HG03103 (cell line): ENCODE data around the gene C1orf226.

Experiments used
- ATAC-seq: cut with Tn5 transposase; IDR thresholded peaks from one replicate; pipeline ENCODE4 v1.9.1; 2021; ENCODE audit warnings: low read depth; ENCODE audit not compliant: unreplicated experiment

The C1orf226 gene

DNA sequence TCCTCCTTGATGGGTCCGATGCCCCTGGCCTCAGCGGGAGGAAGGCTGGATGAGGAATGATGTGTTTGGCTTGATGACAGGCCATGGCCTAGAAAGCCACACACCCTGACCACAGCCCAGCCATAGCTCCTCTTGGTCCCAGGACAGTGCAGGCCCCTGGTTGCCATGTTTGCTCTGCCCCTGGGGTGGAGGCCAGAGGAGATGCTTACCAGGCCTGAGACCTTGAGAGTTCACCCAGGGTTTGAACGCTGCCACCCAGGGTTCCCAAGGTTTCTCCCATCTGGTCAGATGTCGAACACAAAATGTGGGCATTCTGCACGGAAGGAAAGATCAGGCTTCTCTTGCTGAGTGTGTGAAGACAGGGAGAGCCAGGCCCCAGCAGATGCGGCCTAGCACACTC, 2.6 kb downstream of the C1orf226 start:
- ATAC-seq = no peak

DNA sequence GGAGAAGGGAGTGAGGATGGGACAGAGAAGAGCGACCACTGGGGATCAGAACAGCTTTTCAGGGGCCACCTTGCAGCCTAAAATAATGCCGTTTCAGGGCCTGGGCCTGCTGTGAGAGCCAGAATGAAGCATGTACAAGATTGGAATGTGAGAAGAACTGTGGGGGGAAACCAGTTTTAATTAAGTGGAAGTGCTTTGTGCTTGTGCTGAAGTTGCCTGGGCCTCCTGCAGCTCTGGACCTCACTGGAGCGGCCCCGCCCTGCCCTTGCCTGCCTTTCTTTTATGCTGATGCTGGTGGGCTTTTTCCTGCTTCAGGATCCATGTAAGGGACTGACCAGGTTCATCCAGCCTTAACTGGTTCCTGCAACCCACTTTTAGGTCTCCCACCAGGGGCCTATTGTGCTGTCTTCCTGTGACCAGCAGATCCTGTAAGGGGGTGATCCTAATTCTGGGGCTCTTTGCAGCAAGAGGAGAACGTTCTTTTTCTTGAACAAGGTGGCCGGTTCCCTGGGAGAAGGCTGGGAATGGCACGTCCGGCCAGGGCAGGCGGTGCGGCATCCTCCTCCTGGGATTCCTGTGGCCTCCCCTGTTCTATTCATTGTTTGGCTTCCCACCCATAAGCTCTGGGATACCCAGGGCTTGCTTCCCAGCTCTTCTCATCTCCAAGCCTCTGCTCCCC, 3.2 kb downstream of the C1orf226 start:
- no peak for ATAC-seq

DNA sequence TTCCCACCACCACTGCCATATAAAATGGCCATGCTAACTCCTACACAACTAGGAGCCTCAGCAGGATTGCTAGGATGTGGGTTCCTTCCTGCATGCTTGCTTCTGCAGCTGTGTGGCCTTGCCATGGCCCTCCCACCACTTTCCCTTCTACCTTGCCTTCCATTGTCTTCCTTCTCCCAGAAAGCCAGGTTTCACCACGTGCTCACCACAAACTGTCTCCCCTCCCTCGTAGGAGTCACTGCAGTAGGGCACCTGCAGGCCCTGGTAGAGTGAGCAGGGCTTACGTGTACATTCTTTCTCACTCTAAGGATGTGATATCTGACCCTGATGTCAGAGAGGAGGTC, 3.7 kb downstream of the C1orf226 start:
- ATAC-seq = no peak

DNA sequence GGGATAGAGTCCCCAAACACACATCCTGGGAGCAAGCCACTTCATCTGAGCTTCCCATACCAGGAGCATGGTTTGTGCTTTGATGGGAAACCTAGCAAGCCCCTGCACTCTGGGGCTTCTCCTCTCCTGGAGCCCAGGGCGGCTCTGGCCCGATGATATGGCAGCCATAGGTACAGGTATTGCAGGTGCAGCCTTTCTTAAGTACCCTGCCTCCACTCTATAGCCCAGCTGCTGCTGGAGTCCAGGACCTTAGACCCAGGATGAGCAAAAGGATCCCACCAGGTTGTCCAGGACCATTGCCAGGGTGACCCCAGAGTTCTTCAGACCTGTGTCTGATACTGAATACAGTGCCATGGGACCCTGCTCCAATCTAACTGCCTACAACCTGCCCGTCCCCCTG, 4.2 kb downstream of the C1orf226 start:
- no peak for ATAC-seq

DNA sequence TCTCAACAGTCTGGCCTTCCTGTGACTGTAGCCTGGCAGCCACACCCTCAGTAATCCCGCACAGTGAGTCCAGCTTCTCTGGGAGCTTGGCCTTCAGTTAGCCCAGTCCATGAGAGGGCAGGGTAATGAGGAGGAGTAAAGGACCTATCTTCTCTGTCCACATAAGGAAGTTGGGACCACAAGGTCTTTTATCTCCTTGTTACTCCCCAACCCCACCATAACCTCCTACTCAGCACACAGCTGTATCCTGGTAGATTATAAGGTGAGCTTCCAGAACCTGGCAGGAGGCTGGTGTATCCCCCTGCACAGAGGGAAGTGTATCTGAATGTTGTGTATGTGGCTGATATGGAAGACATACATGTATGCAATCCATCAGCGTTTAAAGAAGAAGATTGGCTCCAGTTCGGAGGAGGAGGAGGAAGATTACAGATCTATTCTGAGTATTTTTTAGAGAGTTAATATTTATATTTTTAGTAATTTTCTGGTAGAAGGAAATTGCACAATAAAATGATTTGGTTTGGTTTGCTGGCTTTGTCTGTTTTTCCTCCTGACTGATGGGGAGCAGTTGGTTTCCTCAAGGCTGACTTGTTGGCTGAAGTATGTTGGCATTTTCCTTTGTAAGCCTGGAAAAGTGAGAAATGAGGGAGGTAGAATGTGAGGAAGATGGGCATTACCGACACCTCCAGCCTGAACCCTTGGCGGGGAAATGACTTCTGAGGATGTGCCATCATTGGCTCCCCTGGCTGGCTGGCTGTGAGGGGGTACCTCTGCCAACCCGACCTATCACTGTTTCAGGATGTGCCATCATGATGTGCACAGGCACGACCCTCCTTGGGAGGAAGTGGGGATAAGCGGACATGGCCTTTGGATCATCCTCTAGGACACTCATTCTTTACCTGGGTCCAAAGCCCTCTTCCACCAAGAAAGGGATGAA, 5.0 kb downstream of the C1orf226 start:
- ATAC-seq = no peak

DNA sequence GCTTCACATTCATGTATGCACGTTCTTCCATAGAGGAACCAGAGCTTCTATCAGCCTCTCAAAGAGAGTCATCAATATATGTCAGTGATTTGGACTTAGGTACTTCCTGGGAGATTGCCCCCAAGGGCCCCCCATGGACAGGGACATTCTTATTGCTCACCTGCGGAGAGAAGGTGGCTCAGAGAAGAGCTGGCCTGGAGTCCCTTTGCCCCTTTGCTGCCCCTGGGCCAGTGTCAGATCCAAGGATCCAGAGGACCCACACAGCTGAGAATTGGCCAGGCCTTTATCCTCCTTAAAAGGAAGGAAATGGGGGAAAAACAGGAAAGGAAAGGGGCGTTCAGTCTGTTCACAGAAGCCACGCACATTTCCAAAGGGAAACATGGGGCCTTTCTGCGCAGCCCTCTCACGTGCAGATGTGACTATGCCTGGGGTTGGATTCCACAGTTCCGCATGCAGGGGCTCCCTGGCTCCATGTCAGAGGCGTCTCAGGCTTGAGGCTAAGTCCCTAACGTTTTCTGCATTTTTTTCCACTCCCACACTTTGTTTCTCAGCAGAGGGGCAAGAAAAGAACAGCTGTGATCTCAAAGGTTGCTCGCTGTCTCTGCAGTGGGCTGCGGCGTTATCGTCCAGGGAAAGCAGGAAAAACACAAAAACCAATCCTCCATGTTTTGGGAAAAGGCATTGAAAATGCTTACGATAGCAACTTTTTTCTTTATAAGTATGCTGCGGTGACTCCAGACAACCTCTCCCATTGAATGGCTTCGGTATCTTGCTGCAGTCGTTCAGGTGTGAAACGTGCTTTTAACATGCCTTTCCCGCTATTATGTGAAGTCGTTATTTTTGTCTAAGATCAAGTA, 5.9 kb downstream of the C1orf226 start:
- no peak for ATAC-seq

DNA sequence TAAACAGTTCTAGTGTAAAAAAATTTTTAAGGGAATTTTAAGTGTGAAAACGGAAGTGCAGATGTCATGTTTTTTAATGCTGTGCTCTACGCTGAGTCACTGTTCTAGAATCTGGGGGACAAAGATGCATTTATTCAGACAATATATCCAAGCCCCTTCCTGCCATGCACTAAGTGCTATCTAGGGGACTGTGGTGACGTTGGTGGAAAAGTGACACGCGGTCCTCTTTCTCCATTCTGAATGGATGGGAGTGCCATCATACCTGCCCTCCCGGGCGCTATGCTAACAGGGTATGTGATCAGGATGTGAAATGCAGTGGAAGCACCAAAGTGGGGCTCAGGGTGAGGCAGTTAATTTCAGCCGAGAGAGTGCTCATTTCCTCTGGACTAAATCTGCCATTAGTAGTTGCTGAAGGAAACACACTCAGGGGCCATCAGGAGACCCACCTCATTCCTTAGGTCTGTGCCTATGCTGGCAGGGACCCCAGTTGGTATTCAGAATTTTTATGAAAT, 6.6 kb downstream of the C1orf226 start:
- ATAC-seq = no peak

DNA sequence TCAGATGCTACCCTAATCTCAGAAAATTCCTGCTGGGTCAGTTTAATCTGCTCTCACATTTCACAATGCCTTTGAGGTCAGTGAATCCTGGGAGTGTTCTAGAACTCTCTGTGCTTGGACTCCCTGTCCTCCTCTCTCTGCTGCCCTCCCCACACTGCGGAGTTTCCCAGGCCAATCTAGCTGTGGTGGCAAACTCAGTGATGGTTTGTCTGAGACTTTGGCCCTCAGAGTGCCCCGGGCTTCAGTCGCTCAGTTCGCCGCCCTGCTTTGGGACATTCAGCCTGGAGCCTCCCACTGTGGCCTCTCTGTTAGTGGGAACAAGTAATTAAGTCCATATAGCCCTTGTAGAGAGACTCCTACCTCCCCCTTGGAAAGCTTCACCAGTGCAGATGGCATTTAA, 7.1 kb downstream of the C1orf226 start:
- ATAC-seq = no peak

DNA sequence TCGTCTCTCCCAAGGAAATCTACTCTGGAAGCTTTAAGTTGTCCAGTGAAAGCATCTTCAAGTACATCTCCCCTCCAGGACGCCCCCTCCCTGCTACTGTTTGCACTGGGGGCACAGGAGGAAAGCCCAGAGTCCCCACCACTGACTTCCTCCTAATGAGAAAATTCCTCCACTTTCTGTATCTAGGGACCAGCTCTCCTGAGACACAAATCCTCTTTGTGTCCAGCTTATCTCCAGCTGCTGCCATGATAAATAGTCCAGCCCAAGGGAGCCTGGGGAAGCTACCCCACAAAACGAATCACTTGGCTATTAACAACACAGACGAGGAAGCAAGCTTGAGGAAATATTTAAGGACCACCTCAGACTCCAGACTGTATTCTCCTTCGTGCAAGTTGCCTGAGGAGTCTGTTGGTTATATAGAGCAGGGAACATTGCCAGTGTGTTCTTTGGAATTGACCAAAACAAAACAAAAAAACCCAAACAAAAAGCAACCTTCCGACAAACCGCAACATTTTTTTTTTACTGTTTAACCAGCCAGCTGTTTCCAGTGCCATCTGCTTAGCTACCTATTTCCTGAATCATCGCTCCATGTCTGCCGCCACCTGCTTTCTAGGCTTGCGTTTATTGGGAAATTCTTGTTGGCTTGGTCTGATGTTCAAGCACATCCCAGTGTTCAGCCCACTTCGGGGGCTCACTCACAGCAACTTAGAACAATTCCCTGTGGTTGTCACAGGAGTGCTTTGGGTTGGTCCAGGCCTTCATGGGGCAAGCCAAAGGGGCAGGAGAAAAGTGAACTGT, 7.7 kb downstream of the C1orf226 start:
- no peak for ATAC-seq

DNA sequence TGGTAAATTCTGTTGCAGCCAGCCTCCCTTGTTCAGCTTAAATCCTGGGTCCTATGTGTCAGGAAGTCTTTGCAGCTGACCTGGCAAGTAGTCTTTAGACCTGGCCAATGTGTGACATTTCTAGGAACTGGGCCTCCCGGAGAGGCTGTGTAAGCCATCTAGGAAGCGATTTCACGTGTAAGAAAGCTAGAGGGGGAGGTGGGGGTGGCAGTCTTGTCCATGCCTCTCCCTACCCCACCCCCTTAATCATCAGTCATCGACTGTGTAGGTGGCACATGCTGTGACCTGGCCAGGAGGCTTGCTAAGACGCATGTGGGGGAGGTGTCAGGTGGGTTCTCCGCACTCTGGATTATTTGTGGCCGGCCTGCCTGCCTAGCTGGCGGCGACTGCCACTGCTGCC, 8.4 kb downstream of the C1orf226 start:
- ATAC-seq = no peak

DNA sequence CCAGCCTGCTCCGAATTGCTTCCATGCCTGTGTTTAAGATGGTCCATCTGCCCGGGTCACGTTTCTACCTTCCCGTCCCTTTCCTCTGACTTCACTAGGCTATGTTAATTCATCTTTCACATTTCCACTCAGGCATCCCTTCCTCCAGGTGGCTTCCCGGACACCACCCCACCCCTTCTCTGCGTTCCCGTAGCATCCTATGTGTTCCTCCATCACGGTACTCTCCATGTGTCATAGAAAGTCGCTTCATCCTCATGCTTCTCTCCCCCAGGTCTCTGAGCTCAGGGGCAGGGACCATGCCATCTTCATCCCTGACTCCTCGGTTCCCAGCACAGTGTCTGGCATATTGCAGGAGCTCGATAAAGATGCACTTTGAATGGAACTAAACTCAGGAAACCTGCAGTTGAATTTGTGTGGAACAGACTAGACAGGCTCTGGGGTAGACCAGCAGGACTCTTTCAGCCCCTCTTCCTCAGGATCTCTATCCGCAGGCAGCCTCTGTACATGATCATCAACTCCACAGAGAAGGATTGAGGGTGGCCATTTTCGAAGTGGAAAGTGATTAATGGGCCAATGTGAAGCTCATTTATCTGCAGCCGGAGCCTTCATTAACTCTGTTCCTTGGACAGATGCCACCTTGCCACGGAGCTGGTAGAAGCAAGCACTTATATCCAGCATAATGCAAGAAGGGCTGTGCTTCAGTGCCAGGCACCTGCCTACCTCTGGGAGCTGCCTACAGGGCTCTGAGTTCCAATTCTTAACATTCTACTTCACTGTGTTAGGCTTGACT, 9.1 kb downstream of the C1orf226 start:
- no peak for ATAC-seq

DNA sequence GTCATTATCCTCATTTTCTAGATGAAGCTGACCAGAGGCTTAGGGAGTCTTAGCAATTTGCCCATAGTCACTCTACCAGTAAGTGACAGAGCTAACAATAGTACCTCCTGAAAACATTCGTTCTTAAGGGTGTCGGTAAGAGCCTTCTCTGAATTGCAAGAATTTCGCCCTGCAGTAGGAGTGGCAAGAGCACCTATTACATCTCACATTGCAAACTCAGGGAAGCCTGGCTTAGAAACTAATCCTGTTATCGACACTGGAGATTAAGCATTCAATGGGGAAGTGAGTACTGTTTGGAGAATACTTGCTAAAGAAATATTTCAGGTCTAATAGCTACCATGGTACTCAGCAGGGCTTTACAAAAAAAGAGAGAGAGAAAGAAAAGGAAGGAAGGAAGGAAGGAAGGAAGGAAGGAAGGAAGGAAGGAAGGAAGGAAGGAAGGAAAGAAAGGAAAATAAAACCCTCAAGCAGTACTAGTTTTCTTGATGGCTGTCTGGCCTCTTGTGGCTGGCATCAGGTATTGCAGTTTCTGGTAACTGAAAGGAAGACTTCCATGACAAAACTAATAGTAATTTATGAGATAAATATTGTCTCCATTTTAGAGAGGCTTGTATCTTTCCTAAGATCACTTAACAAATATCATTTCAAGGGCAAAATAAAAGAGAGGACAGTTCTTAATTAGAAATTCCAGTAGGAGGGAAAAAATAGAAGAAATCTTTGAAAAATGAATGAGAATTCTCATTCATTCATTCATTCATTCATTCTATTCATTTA, 10.4 kb downstream of the C1orf226 start:
- ATAC-seq = peak; percentile 48

DNA sequence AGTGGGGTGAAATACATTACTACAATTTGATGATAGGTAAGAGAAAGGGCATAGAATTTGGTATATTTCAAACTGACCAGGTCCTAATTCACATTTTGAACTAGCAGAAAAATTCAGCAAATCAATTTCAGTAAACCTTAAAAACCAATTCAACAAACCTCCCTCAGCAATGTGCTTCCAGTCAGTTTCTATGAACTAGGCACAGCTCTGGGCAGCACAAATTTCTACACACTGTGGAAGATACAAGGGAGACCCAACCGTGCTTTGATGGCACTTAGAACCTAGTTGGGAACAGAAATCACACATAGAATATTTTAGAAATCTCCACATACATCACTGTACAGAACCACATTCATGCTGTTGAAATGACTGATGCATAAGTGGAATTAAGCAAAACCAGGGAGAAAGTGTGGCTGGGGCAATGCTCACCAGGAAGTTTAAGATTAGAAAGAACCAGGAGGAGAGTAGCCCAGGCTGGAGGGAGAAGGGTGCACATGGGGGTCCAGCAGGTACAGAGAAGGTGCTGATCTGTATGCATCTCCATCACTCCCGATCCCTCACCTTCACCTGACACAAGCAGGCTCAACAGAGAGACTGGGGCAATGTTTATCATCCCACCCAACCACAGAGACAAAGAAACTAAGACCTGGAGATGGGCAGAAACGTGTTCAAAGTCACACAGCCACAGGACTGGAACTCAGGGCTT, 14.8 kb downstream of the C1orf226 start:
- ATAC-seq = no peak

DNA sequence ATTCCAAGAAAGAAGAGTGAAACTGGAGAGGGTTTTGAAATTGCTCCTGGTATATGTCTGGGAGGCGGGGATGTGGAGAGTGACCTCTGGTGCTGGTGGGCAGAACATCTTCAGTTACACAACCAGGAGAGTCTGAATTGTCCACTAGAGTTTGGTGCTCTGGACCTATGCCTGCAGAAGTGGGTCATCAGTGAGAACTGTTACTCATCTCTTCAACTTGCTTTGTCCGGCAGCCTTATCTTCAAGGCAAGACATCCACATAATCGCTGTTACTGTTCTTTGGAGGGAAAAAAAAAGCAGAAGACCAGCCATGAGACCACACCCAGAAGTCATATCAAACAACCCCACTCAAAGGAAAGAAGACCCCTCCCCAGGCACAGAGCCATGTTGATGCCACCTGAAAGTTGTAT, 15.5 kb downstream of the C1orf226 start:
- ATAC-seq = no peak

DNA sequence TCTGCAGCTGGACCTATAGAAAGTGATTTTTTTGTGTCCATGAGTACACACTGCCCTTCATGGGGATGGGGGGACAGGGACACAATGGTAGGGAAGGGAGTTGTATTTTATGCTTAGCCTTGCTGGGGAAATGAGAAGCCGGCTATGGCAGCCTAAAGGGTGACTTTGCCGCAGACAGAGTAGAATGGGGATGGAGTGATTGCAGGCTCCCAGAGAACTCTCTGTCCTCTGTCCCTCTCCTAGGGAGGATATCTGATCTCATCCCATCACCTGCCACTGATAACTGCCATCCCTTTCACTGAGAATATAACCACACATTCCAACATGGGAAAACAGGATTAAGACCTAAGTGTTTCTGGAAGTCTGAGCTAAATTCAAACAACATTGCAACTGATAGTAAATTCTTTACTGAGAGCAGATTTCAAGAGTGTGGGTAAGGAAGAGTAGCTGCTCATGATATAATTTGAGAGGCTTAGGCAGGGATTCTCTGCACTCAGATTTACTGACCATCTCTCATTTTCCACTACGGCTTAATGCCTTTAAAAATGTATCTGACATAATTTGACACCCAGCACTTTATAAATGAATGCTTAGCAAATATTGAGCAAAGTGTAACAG, 16.5 kb downstream of the C1orf226 start:
- ATAC-seq = no peak

DNA sequence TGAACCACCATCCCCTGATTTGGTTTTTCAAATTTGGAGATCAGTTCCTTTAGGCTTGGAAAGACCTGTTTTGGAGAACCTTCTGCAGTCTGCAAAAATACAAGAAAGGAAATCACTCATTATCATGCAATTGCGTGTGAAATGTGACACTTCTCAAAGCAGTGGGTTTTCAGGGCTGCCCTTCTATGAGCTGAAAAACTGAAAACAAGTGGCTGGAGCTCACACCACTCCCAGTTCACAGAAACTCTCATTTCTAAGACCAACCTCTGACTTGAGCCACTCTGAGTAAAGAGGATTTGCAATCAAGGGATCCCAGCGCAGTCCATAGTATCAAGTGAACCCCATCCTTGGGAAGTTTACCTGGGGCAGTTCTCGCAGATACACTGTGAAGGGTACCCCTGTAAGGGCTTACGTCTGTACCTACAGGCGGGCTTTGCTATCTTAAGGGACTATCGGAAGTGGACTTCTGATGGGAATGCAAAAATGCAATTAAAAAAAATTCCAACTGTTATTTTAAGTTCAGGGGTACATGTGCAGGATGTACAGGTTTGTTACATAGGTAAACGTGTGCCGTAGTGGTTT, 17.6 kb downstream of the C1orf226 start:
- ATAC-seq = no peak

DNA sequence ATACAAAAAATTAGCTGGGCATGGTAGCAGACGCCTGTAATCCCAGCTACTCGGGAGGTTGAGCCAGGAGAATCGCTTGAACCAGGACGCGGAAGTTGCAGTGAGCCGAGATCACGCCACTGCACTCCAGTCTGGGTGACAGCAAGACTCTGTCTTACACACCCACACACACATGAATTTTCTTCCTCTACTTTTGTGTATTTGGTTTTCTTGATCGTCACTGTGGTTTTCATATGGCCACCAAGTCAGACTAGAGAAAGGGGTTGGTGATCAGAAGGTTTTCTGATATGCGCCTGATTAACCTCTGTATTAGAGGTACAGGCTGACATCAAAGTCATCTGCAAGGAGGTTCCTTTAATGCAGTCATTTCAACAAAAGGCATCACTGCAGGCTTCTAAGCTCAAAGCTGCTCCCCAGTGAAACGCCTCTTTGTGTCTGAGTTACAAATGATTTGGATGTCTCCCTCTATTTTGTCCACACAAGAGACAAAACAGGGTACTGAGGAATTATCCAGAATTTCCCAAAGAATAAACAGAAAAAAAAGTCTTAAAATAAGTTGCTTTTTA, 19.3 kb downstream of the C1orf226 start:
- ATAC-seq = no peak
